GM10847 (cell line): ENCODE data around the gene PRR35.

Source experiments
- POLR2A ChIP-seq: IDR thresholded peaks from 2 replicates; pipeline ENCODE4 v1.6.1; 2011; ENCODE audit not compliant: insufficient read length; ENCODE audit errors: extremely low read depth

PRR35 gene

GRCh38 chr16:585351-585750, 25.2 kb downstream of the PRR35 start:
- TF ChIP-seq POLR2A: no peak

- TF ChIP-seq POLR2A: no peak
Observed at GRCh38 chr16:586047-586644, 26.0 kb downstream of the PRR35 start.

GRCh38 chr16:586645-587590, 26.7 kb downstream of the PRR35 start:
- TF ChIP-seq POLR2A: no peak

- TF ChIP-seq POLR2A: no peak
Observed at GRCh38 chr16:588639-588888, 28.4 kb downstream of the PRR35 start.

- TF ChIP-seq POLR2A: peak; percentile 89
Observed at GRCh38 chr16:588889-589657, 28.9 kb downstream of the PRR35 start.

- no peak for TF ChIP-seq POLR2A
Observed at GRCh38 chr16:589658-590187, 29.5 kb downstream of the PRR35 start, which contains the start of gene RAB40C. RAB40C (plus strand) TSS chr16:590066; CDS start chr16:590292, 226 bp downstream.

- TF ChIP-seq POLR2A: no peak
Observed at GRCh38 chr16:590188-590814, 30.1 kb downstream of the PRR35 start.

- TF ChIP-seq POLR2A: no peak
Observed at GRCh38 chr16:590815-591200, 30.6 kb downstream of the PRR35 start.

GRCh38 chr16:591231-591630, 31.0 kb downstream of the PRR35 start:
- no peak for TF ChIP-seq POLR2A

GRCh38 chr16:591892-592517, 31.8 kb downstream of the PRR35 start:
- no peak for TF ChIP-seq POLR2A

GRCh38 chr16:592518-593306, 32.5 kb downstream of the PRR35 start:
- no peak for TF ChIP-seq POLR2A

GRCh38 chr16:593406-593805, 33.2 kb downstream of the PRR35 start:
- no peak for TF ChIP-seq POLR2A

GRCh38 chr16:593807-594206, 33.6 kb downstream of the PRR35 start:
- TF ChIP-seq POLR2A: no peak

- TF ChIP-seq POLR2A: no peak
Observed at GRCh38 chr16:595094-595528, 34.9 kb downstream of the PRR35 start.
